K562 (cell line): Measurements from ENCODE around the gene UBAC2. TPM values are rescaled to one million over a fixed set of nuclear protein-coding genes. Genes with fewer than 3 reads are reported as not detected.

Source experiments
- ATAC-seq: fragments of 200-7000 bp; cut with Tn5 transposase; 3 replicates; pipeline ENCODE4 v1.9.1; 2020; ENCODE audit warnings: moderate library complexity
- BruUV-seq: library from RNA; stranded (reverse); fragments of 400-500 nt; replicated peaks from 2 replicates; lab custom pipeline; 2021; lab: Mats Ljungman, UMichigan
- CTCF ChIA-PET: fragments of 300-600 bp; formaldehyde crosslinking; extraction: SDS; loops from one replicate; lab custom pipeline; 2021; ENCODE audit warnings: low intra/inter-chr PET ratio; lab: Yijun Ruan, JAX
- POLR2A ChIA-PET: fragments of 300-600, 350-650 bp; sonication (Branson Sonifier 250); formaldehyde crosslinking; extraction: SDS; loops from one replicate; lab custom pipeline; 2021; ENCODE audit warnings: antibody characterized with exemption, inconsistent platforms; lab: Yijun Ruan, JAX
- DNase-seq, 4 experiments: peaks; one replicate each; pipeline versions ENCODE4 v3.0.0 to v3.0.0-alpha.2; 2011 to 2018; ENCODE audit warnings: low spot score in 3 of 4, mixed read lengths in 3 of 4; ENCODE audit errors: extremely low read depth in 1 of 4
- FAIRE-seq: peaks from 2 replicates; lab custom pipeline; 2011; peaks lifted over from hg19 to GRCh38; lab: Jason Lieb, UNC
- H2AFZ ChIP-seq: 2 replicates; pipeline ENCODE4 v1.6.0; 2011; ENCODE audit warnings: low read depth, low read length, control low read depth, inconsistent platforms
- H3K27ac ChIP-seq: fragments of 200-600 bp; 3 replicates; pipeline ENCODE4 v1.8.0; 2011; ENCODE audit warnings: low read depth, mild to moderate bottlenecking, control low read depth, inconsistent platforms, low read length, moderate library complexity, mixed read lengths; ENCODE audit errors: extremely low read depth
- H3K27me3 ChIP-seq, 2 experiments: fragments of 300-600 bp in 1 of 2; 2 replicates in 1 of 2; 3 replicates in 1 of 2; pipeline versions ENCODE4 v1.6.0 to v1.8.0; 2011; ENCODE audit warnings: inconsistent platforms in 2 of 2, low read length in 2 of 2, mild to moderate bottlenecking in 1 of 2, mixed read lengths in 1 of 2, moderate library complexity in 1 of 2; ENCODE audit not compliant: control insufficient read depth in 2 of 2, insufficient read depth in 2 of 2
- H3K36me3 ChIP-seq: fragments of 300-600 bp; 3 replicates; pipeline ENCODE4 v1.8.0; 2011; ENCODE audit warnings: mild to moderate bottlenecking, low read length, inconsistent platforms; ENCODE audit not compliant: control insufficient read depth, insufficient read depth
- H3K4me1 ChIP-seq, 2 experiments: fragments of 200-600 bp in 1 of 2; replicated peaks in 1 of 2; 2 replicates in 1 of 2; 3 replicates in 1 of 2; pipeline versions ENCODE4 v1.5.1 to v1.8.0; 2011; ENCODE audit warnings: inconsistent platforms in 2 of 2, low read length in 2 of 2, mild to moderate bottlenecking in 1 of 2, mixed read lengths in 1 of 2, moderate library complexity in 1 of 2; ENCODE audit not compliant: control insufficient read depth in 2 of 2, insufficient read depth in 2 of 2
- H3K4me2 ChIP-seq: 2 replicates; pipeline ENCODE4 v1.6.1; 2011; ENCODE audit warnings: low read length, control low read depth, inconsistent platforms, mixed read lengths; ENCODE audit not compliant: insufficient read depth
- H3K4me3 ChIP-seq: fragments of 200-600 bp; sonication (generic), shearing (Covaris generic); 2 replicates; pipeline ENCODE4 v1.5.1; 2016; ENCODE audit warnings: control low read depth, inconsistent platforms
- H3K79me2 ChIP-seq: fragments of 200-600 bp; 3 replicates; pipeline ENCODE4 v1.8.0; 2011; ENCODE audit warnings: low read length, inconsistent platforms; ENCODE audit not compliant: control insufficient read depth, insufficient read depth
- H3K9ac ChIP-seq, 2 experiments: 2 replicates each; pipeline versions ENCODE4 v1.6.0 to v1.6.1; 2011; ENCODE audit warnings: low read depth in 2 of 2, low read length in 2 of 2, control low read depth in 1 of 2, inconsistent platforms in 1 of 2, mild to moderate bottlenecking in 1 of 2, mixed read lengths in 1 of 2; ENCODE audit not compliant: insufficient read depth in 1 of 2
- H3K9me1 ChIP-seq: one replicate; pipeline ENCODE4 v1.6.0; 2011; ENCODE audit warnings: inconsistent platforms, mild to moderate bottlenecking, low read length, moderate library complexity; ENCODE audit not compliant: control insufficient read depth, insufficient read depth
- H3K9me3 ChIP-seq: replicated peaks from 2 replicates; pipeline ENCODE4 v1.5.1; 2011; ENCODE audit warnings: low read depth, low read length, inconsistent platforms; ENCODE audit not compliant: control insufficient read depth, insufficient read depth
- H4K20me1 ChIP-seq: replicated peaks from 2 replicates; pipeline ENCODE4 v1.6.1; 2011; ENCODE audit warnings: low read length, inconsistent platforms, mixed read lengths; ENCODE audit not compliant: control insufficient read depth, insufficient read depth
- ADNP ChIP-seq: fragments of 200-800 bp; sonication (Bioruptor generic); IDR thresholded peaks from 2 replicates; pipeline ENCODE4 v1.6.1; 2016; ENCODE audit warnings: missing genetic modification characterization, missing compliant biosample characterization
- BMI1 ChIP-seq: fragments of 150-350 bp; IDR thresholded peaks from 2 replicates; pipeline ENCODE4 v1.6.1; 2014; ENCODE audit warnings: low read length
- BRCA1 ChIP-seq, 2 experiments: fragments of 450-650 bp in 1 of 2; sonication (generic) in 1 of 2; formaldehyde crosslinking in 1 of 2; IDR thresholded peaks; 2 replicates each; pipeline versions ENCODE4 v1.5.0 to v1.6.1; 2017 to 2020; ENCODE audit warnings: mild to moderate bottlenecking in 1 of 2, missing genetic modification reagents in 1 of 2
- CEBPG ChIP-seq, 3 experiments: fragments of 200-800 bp in 1 of 3; sonication (Bioruptor generic) in 1 of 3; sonication (generic) in 1 of 3; formaldehyde crosslinking in 1 of 3; IDR thresholded peaks in 2 of 3; conservative IDR thresholded peaks in 1 of 3; 2 replicates each; pipeline versions ENCODE4 v1.6.1 to v1.8.0; 2016 to 2022; ENCODE audit warnings: missing compliant biosample characterization in 2 of 3, missing genetic modification characterization in 2 of 3, mild to moderate bottlenecking in 1 of 3, missing genetic modification reagents in 1 of 3
- CXXC5 ChIP-seq: fragments of 250-450 bp; sonication (Bioruptor Pico); IDR thresholded peaks from 2 replicates; pipeline ENCODE4 v1.8.0; 2022; ENCODE audit warnings: inconsistent platforms, mild to moderate bottlenecking, moderate library complexity
- MYC ChIP-seq, 2 experiments: fragments of 250-450 bp in 1 of 2; sonication (Bioruptor Pico) in 1 of 2; IDR thresholded peaks; 2 replicates each; pipeline versions ENCODE4 v1.5.1 to v1.6.1; 2012 to 2021; ENCODE audit warnings: low read depth in 2 of 2, borderline replicate concordance in 1 of 2, improper control_type of control experiment in 1 of 2, low read length in 1 of 2, mild to moderate bottlenecking in 1 of 2, moderate library complexity in 1 of 2
- NR2F6 ChIP-seq: fragments of 450-650 bp; formaldehyde crosslinking; IDR thresholded peaks from 2 replicates; pipeline ENCODE4 v1.4.0; 2020; ENCODE audit warnings: mild to moderate bottlenecking
- RFX1 ChIP-seq: fragments of 450-650 bp; IDR thresholded peaks from 2 replicates; pipeline ENCODE4 v1.6.1; 2016; ENCODE audit warnings: mild to moderate bottlenecking, moderate library complexity
- SIRT6 ChIP-seq: IDR thresholded peaks from one replicate; pipeline ENCODE4 v1.6.1; 2012; ENCODE audit warnings: low read depth, mild to moderate bottlenecking, control low read depth, inconsistent platforms, low read length, moderate library complexity
- SMARCA4 ChIP-seq: fragments of 450-650 bp; IDR thresholded peaks from 2 replicates; pipeline ENCODE4 v1.6.1; 2016
- SMARCE1 ChIP-seq: fragments of 450-650 bp; IDR thresholded peaks from 2 replicates; pipeline ENCODE4 v1.7.1; 2016; ENCODE audit warnings: mild to moderate bottlenecking
- SREBF2 ChIP-seq: sonication (generic); formaldehyde crosslinking; IDR thresholded peaks from 2 replicates; pipeline ENCODE4 v1.4.0; 2020; ENCODE audit warnings: mild to moderate bottlenecking, missing genetic modification reagents
- STAT5A ChIP-seq: IDR thresholded peaks from 2 replicates; pipeline ENCODE4 v1.6.1; 2012; ENCODE audit warnings: low read length, inconsistent platforms, borderline replicate concordance
- THRAP3 ChIP-seq: fragments of 450-650 bp; IDR thresholded peaks from 2 replicates; pipeline ENCODE4 v1.6.1; 2016; ENCODE audit warnings: mild to moderate bottlenecking, inconsistent platforms, borderline replicate concordance
- WGBS: fragments of 100-300 bp; shearing (Covaris generic); methylation state at CpG from one replicate; pipeline ENCODE4 v1.1.6; 2016; ENCODE audit warnings: low coverage, mixed read lengths; ENCODE audit not compliant: insufficient coverage; ENCODE audit errors: missing lambda C conversion rate; 5-methylcytosine and 5-hydroxymethylcytosine counted together
- in situ Hi-C: fragments of 300-500 bp; cut with MboI; formaldehyde crosslinking; loops from 4 replicates; pipeline ENCODE4 v1.15.0; 2018; ENCODE audit warnings: inconsistent platforms, mixed read lengths
- intact Hi-C: fragments of 100-400 bp; cut with micrococcal nuclease; formaldehyde crosslinking; loops from 2 replicates; pipeline ENCODE4 v1.14.2; 2022
- polyA plus RNA-seq, 8 experiments: library from polyadenylated mRNA; depleted of rRNA in 4 of 8; stranded (reverse) in 5 of 8; unstranded in 3 of 8; fragments of >200 nt; fragmentation: Nextera tagmentation in 2 of 8; fragmentation: Illumina TruSeq in 1 of 8; extraction: Ambion mirVana in 2 of 8; extraction: Trizol in 1 of 8; gene quantifications; 2 replicates each; pipeline versions ENCODE4 v1.2.1 to v1.2.3, GENCODE V29; 2011 to 2014; ENCODE audit warnings: inconsistent platforms in 1 of 8, missing spikeins in 1 of 8
- total RNA-seq, 7 experiments: library from RNA; depleted of rRNA in 6 of 7; stranded (reverse); fragments of >200 nt in 6 of 7; fragmentation: Illumina TruSeq in 2 of 7; extraction: Trizol in 2 of 7; gene quantifications; 2 replicates each; pipeline versions ENCODE4 v1.2.1 to v1.2.3, GENCODE V29; 2011 to 2021; ENCODE audit warnings: low replicate concordance in 1 of 7
- TF ChIP-seq, protein P1 (sequence below): fragments of 450-650 bp; conservative IDR thresholded peaks from 2 replicates; pipeline ENCODE4 v1.6.1; 2016; ENCODE audit warnings: missing genetic modification characterization, low read depth, mild to moderate bottlenecking, control low read depth, missing compliant biosample characterization

UBAC2 gene
- total and polyA plus RNA-seq, 9 of the 15 experiments (the other 6 are each of a cell fraction or from before 2014, with no cell fraction given), result 6.0 to 84.1 (median 32.3) TPM

- in situ Hi-C loops, result no loop called here
- no TSS peak for BruUV-seq
- ATAC-seq (no peak), FAIRE-seq (no peak), DNase-seq (no peak)
- Histone ChIP-seq H3K9me1 (peaks cover 4% of the 10 kb centered on the region), H3K4me3 (no peak overlapping the region), H4K20me1 (no peaks in the 10 kb centered on the region), H3K4me2 (peak overlapping the region; percentile 56; the same call in 1 of the 2 replicates), H3K27me3 (no peaks in the 10 kb centered on the region), H3K79me2 (0 out of 3 replicates have a peak, but pooled peaks cover 4% of the 10 kb centered on the region), H3K9ac (no peak overlapping the region), H2AFZ (no peak overlapping the region), H3K9me3 (no peaks in the 10 kb centered on the region), H3K4me1 (peaks cover 8 to 48% of the 10 kb centered on the region in 2 experiments; a peak in 4 of 5 replicates), H3K27ac (peak overlapping the region; percentile 81; the same call in 2 of the 3 replicates), H3K36me3 (peaks cover 19% of the 10 kb centered on the region)
- intact Hi-C loops, result no loop called here
- no peak; the same call in 1 of the 2 replicates for TF ChIP-seq CEBPG (CRISPR knock-in tag; IDR thresholded peaks at IDR 0.05)
- peak in 1 of 2 experiments; percentile 34; a peak in 1 of 4 replicates for TF ChIP-seq CEBPG (tag; conservative IDR thresholded peaks at IDR 0.05 in 1 of 2, IDR thresholded peaks at IDR 0.05 in 1 of 2)
- no peak for TF ChIP-seq BRCA1 (IDR thresholded peaks at IDR 0.05)
- no peak for TF ChIP-seq BRCA1 (CRISPR knock-in tag; IDR thresholded peaks at IDR 0.05)
- ChIA-PET POLR2A (interaction anchor here (0.9 to 2.1 kb wide), 4 partner anchors 8 to 22 kb away, joined by 3 to 10 read pairs (median 4); no protein-coding TSS in a partner anchor), CTCF (no interaction called here)
Observed at GRCh38 chr13:99326012-99326411, 125.4 kb downstream of the UBAC2 start.

GRCh38 chr13:99327126-99327525, 126.5 kb downstream of the UBAC2 start:
- in situ Hi-C loops, result no loop called here
- POLR2A ChIA-PET, result no interaction called here
- ATAC-seq (no peak), DNase-seq (no peak), FAIRE-seq (no peak)
- Histone ChIP-seq H4K20me1 (no peaks in the 10 kb centered on the region), H3K9me3 (no peaks in the 10 kb centered on the region), H3K27ac (peak overlapping the region; percentile 58; the same call in 2 of the 3 replicates), H3K36me3 (peaks cover 14% of the 10 kb centered on the region), H3K4me3 (no peak overlapping the region), H3K4me2 (no peak overlapping the region; the same call in 1 of the 2 replicates), H3K4me1 (peaks cover 8 to 54% of the 10 kb centered on the region in 2 experiments), H3K27me3 (no peaks in the 10 kb centered on the region), H3K79me2 (0 out of 3 replicates have a peak, but pooled peaks cover 6% of the 10 kb centered on the region), H3K9me1 (peaks cover 4% of the 10 kb centered on the region), H2AFZ (no peak overlapping the region), H3K9ac (no peak overlapping the region)
- WGBS, result 6% methylated on average over 2 of the region's 2 CpGs
- BruUV-seq, result no TSS peak
- CTCF ChIA-PET, result no interaction called here
- intact Hi-C loops, result no loop called here
- TF ChIP-seq SMARCA4, result peak; percentile 45; the same call in 1 of the 2 replicates
- TF ChIP-seq ADNP (tag), result 0 out of 2 replicates have a peak, but pooled peaks have one; percentile 16
- TF ChIP-seq RFX1, result peak; percentile 57
- no peak for TF ChIP-seq THRAP3
- TF ChIP-seq SREBF2 (CRISPR knock-in tag), result no peak
- TF ChIP-seq STAT5A, result no peak
- TF ChIP-seq MYC (IDR thresholded peaks at IDR 0.05; ENCODE audit: low read depth, low read length), result no peak
- TF ChIP-seq MYC (CRISPR knock-in tag; IDR thresholded peaks at IDR 0.05; ENCODE audit: borderline replicate concordance, low read depth), result no peak
- TF ChIP-seq NR2F6 (CRISPR knock-in tag), result no peak
- TF ChIP-seq BMI1, result no peak
- TF ChIP-seq, protein P1, sequence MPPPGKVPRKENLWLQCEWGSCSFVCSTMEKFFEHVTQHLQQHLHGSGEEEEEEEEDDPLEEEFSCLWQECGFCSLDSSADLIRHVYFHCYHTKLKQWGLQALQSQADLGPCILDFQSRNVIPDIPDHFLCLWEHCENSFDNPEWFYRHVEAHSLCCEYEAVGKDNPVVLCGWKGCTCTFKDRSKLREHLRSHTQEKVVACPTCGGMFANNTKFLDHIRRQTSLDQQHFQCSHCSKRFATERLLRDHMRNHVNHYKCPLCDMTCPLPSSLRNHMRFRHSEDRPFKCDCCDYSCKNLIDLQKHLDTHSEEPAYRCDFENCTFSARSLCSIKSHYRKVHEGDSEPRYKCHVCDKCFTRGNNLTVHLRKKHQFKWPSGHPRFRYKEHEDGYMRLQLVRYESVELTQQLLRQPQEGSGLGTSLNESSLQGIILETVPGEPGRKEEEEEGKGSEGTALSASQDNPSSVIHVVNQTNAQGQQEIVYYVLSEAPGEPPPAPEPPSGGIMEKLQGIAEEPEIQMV, result no peak
- TF ChIP-seq CXXC5 (CRISPR knock-in tag), result no peak
- no peak for TF ChIP-seq SIRT6
- 0 out of 2 replicates have a peak, but pooled peaks have one; percentile 18 for TF ChIP-seq SMARCE1
